ENCODE data around the gene ADAMTS5. TPM values are rescaled to one million over a fixed set of nuclear protein-coding genes. Genes with fewer than 3 reads are reported as not detected.

Gene ADAMTS5
- total RNA-seq, 1 donor from 2014 or later, result 17.3 TPM

DNA sequence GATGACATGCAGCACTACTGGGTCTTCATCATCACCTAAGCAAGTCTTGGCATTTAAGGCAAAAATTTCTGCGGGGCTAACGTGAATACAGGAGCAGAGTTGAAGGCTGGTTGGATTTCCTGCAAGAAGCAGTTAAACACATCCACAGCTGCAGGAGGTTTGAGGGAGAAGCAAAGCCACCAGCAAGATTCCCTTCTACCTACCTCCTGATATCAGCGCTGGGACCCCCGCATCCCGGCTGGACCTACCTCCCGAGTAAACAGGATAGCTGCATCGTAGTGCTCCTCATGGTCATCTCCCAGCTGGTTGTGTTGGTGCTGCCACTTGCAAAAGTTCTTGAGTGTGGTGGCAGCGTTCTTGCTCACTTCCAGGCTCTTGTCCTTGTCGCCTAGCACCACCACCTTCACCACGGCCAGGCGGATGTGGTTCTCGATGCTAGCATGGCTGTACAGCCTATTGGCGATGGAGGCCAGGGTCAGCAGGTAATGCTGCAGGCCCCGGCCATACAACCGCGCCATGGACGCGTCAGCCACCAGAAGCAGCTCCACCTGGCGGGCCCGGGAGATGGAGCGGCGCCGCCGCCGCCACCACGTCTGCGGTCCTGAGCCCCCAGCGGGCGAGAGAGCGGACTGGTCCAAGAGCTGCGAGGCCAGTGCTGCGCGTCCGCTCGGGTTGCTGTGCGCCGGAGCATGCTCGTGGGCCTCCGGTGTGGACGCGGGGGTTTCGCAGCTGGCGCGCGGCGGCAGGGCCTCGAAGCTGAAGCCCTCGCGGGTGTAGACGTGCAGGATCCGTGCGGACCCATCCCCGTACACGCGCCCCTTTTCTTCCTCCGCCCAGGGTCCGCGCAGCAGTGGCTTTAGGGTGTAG is 1.6 kb downstream of the ADAMTS5 start:
- peak overlapping the region; percentile 80 for H3K4me3 ChIP-seq (ENCODE audit: low read depth, low read length)
- H3K36me3 ChIP-seq (ENCODE audit: control insufficient read depth, insufficient read depth, low read length), result no peaks in the 10 kb centered on the region
- no peaks in the 10 kb centered on the region for H3K27me3 ChIP-seq (ENCODE audit: control insufficient read depth, insufficient read depth, low read length)
- DNase-seq (ENCODE audit: low read depth), result no peak
- TF ChIP-seq, protein P1, sequence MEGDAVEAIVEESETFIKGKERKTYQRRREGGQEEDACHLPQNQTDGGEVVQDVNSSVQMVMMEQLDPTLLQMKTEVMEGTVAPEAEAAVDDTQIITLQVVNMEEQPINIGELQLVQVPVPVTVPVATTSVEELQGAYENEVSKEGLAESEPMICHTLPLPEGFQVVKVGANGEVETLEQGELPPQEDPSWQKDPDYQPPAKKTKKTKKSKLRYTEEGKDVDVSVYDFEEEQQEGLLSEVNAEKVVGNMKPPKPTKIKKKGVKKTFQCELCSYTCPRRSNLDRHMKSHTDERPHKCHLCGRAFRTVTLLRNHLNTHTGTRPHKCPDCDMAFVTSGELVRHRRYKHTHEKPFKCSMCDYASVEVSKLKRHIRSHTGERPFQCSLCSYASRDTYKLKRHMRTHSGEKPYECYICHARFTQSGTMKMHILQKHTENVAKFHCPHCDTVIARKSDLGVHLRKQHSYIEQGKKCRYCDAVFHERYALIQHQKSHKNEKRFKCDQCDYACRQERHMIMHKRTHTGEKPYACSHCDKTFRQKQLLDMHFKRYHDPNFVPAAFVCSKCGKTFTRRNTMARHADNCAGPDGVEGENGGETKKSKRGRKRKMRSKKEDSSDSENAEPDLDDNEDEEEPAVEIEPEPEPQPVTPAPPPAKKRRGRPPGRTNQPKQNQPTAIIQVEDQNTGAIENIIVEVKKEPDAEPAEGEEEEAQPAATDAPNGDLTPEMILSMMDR (IDR thresholded peaks at IDR 0.05; ENCODE audit: insufficient read depth, low read length, poor library complexity, severe bottlenecking), result peak; percentile 65

DNA sequence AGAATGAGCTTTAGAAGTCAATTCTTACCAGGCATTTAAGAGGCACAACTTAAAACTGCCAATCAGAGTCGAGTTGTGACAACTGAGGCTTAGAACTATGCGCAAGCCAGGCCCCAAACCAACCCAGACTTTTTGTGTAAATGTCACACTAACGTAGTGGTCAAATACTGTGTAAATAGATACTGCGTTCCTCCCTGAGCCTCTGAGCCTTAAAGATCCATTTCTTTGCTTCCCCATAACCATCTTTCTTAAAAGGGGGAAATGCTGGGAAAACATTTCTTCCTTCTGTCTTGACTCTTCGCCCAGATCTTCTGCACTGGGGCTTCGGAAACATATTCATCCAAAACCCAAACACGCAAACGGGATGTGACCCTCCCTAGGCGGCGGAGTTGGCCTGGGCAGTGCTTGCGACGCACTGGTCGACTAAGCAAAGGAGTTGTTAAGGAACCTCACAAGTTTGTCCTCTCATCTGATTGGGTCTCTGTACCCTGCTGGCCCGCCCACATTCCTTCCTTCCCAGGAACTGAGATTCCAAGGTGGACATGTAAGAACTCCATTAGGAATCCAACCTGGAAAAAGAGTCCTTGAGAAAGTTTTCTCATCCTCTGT is 2.6 kb downstream of the ADAMTS5 start:
- Histone ChIP-seq H3K36me3 (ENCODE audit: control insufficient read depth, insufficient read depth, low read length) (no peaks in the 10 kb centered on the region), H3K27me3 (ENCODE audit: control insufficient read depth, insufficient read depth, low read length) (no peaks in the 10 kb centered on the region), H3K4me3 (ENCODE audit: low read depth, low read length) (peak overlapping the region; percentile 80)
- TF ChIP-seq, protein P1 (IDR thresholded peaks at IDR 0.05; ENCODE audit: insufficient read depth, low read length, poor library complexity, severe bottlenecking), result no peak
- DNase-seq (ENCODE audit: low read depth), result peak; percentile 70

DNA sequence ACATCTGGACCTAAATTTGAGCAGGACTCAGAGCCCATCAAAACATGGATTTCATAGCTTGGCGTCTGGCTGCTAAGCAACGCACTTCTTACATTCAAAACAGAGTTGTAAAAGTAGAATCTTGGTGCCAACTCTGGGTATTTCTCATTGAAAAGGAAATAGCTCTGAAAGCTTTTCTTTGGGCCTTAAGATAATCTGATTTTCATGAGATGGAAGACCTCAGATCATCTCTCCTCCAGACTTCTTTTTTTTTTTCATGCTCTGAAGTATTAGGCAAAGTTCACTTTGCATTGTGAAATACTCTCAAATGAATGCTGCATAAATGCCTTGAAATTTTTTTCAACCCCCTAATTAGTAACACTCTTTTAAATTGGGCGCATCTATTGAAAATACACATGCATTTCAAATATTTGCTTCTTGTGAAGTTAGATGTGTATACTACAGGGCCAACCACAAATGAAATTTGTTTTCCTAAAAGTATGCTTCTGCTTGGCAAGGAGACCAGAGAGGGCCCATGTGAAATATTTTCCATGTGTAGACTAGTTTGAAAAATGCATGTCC is 4.2 kb downstream of the ADAMTS5 start:
- no peak overlapping the region for H3K4me3 ChIP-seq (ENCODE audit: low read depth, low read length)
- no peaks in the 10 kb centered on the region for H3K36me3 ChIP-seq (ENCODE audit: control insufficient read depth, insufficient read depth, low read length)
- TF ChIP-seq, protein P1 (IDR thresholded peaks at IDR 0.05; ENCODE audit: insufficient read depth, low read length, poor library complexity, severe bottlenecking), result no peak
- DNase-seq (ENCODE audit: low read depth), result no peak
- no peaks in the 10 kb centered on the region for H3K27me3 ChIP-seq (ENCODE audit: control insufficient read depth, insufficient read depth, low read length)

DNA sequence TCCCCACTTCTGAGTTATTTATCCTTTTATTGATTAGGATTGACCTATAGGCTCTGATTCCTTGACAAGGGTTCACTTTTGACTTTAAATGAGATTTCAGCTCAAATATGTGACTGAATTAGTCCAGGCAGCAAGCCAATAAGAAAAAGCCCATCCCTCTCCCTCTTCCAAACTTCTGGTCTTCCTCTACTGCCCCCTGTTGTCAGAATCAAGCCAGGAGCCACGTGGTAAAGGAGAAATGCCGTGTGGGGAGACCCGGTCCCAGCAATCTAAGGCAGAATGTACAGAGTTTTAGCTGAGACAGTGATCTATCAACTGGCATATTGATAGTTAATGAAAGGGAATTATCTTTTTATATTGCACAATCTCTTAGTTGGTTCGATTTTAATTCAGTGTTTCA is 5.2 kb downstream of the ADAMTS5 start:
- no peak for DNase-seq (ENCODE audit: low read depth)
- TF ChIP-seq, protein P1 (IDR thresholded peaks at IDR 0.05; ENCODE audit: insufficient read depth, low read length, poor library complexity, severe bottlenecking), result peak; percentile 43
- Histone ChIP-seq H3K27me3 (ENCODE audit: control insufficient read depth, insufficient read depth, low read length) (no peaks in the 10 kb centered on the region), H3K36me3 (ENCODE audit: control insufficient read depth, insufficient read depth, low read length) (no peaks in the 10 kb centered on the region), H3K4me3 (ENCODE audit: low read depth, low read length) (no peak overlapping the region)

DNA sequence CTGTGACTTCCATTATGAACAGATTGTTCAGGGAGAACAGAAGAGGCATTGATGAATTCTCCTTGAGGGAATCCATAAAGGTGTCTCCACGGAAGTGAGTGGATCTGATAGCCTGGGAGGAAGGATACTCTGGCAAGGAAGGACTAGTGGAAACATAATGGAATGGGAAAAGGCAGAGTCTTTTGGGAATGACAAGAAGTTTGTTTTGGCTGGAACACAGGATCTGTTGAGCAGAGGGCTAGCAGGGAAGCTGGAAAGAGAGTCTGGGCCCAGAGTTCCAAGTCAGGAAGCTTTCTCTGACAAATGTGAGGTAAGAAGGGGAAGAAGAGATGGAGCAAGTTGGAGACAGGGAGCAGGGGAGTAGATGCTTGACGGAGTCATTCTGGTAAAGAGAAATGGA is 8.1 kb downstream of the ADAMTS5 start:
- TF ChIP-seq, protein P1 (IDR thresholded peaks at IDR 0.05; ENCODE audit: insufficient read depth, low read length, poor library complexity, severe bottlenecking), result no peak
- no peaks in the 10 kb centered on the region for H3K27me3 ChIP-seq (ENCODE audit: control insufficient read depth, insufficient read depth, low read length)
- no peak overlapping the region for H3K4me3 ChIP-seq (ENCODE audit: low read depth, low read length)
- H3K36me3 ChIP-seq (ENCODE audit: control insufficient read depth, insufficient read depth, low read length), result no peaks in the 10 kb centered on the region
- DNase-seq (ENCODE audit: low read depth), result no peak
